HG03432 (cell line): ENCODE data around the gene SRSF12.
"Not testable (repeated sequence)": the region's sequence is repeated elsewhere in the genome, so short reads cannot be mapped to it uniquely, and the experiment has no call there.

ENCODE experiments used
- ATAC-seq: cut with Tn5 transposase; IDR thresholded peaks from one replicate; pipeline ENCODE4 v1.9.1; 2021; ENCODE audit warnings: mild to moderate bottlenecking, moderate library complexity; ENCODE audit not compliant: unreplicated experiment

SRSF12 gene

DNA sequence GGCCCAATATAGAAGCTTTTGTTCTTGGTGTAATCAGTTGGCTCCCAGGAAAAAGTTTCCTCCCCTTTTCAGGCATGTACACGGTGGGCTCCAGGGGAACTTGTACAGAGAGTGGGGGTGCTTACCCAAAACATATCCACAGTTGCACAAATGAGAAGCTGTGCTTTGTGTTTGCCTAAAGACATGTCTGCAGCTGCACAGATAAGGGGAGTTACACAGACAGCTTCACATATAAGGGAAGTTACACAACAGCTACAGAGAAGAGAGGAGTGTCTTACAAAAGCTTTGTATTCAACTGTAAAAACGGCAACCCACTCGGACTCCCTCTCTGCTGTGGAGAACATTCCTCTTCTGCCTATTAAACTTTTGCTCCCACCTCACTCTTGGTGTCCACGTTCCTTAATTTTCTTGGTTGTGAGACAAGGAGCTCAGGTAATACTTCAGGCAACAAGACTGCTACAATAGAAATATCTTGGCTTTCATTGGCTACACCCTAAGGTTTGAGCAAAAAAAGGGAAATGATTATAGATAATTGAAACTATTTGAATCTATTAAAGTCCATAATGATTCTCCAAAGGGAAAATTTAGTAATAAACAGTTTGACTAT, 44.8 kb downstream of the SRSF12 start:
- no peak for ATAC-seq

DNA sequence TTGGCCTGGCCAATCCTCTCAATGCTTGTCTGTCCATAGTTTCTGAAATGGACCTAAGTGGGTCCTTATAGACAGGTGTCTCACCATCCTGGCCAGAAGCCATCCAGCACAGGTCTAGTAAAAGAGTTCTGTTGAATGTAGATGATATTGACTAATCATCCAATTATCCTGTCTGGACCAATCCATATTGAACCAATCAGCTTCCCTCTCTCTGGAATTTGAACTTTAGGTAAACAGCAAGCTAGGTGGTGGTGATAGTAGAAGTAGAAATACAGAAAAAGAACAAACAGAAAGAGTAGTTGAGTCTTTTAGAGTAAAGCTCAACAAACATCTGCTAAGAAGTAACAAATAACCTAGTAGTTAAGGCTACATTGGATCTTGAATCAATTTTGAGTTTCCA, 46.8 kb downstream of the SRSF12 start:
- no peak for ATAC-seq

GRCh38 chr6:89069536-89070163, 48.2 kb downstream of the SRSF12 start:
- ATAC-seq, result no peak

- ATAC-seq, result no peak
Observed at GRCh38 chr6:89068695-89069094, 49.2 kb downstream of the SRSF12 start.

DNA sequence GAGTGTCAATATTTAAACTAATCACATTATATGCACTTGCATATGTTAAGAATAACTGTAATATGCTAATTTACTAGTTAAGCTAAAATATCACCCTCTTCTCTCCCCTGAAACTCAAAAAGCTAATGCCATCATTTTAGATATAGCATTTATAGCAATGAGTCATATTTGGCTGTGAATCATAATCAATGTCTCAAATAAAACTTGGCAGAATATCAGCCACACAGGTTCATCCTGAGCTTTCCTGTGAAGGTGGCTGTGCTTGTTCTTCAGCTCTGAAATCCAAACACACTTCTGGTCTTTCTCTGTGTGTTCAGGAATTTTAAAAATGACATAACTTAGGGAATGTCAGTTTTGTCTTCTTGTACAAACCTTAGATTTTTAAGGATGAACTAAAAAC, 50.1 kb downstream of the SRSF12 start:
- no peak for ATAC-seq

- no peak for ATAC-seq
Observed at GRCh38 chr6:89066940-89067646, 50.8 kb downstream of the SRSF12 start.

- ATAC-seq, result not testable (repeated sequence)
Observed at GRCh38 chr6:89066121-89066520, 51.8 kb downstream of the SRSF12 start.

DNA sequence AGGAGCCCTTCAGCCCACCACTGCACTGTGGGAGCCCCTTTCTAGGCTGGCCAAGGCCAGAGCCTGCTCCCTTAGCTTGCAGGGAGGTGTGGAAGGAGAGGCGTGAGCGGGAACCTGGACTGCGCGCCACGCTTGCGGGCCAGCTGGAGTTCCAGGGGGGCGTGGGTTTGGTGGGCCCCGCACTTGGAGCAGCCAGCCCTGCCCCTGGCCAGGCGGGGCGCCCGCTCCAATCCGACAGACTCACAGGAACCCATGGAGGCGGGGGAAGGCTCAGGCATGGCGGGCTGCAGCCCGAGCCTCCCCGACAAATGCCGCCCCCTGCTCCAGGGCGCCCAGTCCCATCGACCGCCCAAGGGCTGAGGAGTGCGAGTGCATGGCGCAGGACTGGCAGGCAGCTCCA, 52.9 kb downstream of the SRSF12 start:
- ATAC-seq, result not testable (repeated sequence)

DNA sequence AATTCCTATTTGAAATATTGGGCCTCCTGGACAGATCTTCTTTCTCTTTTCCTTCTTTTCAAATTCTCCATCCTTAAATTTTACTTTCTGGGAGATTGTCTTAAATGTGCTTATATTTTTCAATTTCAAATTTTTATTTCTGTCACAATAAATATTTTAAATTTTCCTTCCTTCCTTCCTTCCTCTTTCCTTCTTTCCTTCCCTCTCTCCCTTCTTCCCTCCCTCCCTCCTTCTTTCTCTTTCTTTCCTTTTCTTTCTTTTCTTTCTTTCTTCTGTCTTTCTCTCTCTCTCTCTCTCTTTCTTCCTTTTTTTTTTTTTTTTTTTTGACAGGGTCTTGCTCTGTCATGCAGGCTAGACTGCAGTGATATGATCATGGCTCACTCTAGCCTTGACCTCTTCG, 54.0 kb downstream of the SRSF12 start:
- ATAC-seq, result no peak

DNA sequence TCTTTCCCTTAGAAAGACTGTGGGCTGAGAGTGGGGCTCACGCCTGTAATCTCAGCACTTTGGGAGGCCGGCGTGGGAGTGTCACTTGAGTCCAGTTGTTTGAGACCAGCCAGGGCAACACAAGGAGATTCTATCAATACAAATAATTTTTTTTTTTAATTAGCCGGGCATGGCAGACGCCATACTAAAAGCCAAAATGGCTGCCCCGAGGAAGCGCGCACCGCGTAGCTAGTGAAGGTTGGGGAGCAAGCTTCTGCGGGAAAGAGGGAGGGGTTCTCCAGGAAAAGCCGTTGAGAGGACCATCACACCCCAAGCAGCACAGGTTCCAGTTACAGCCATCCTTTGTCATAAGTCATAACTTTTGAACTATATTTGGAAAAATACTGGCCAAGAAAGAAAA, 58.6 kb downstream of the SRSF12 start:
- no peak for ATAC-seq

GRCh38 chr6:89058627-89059026, 59.2 kb downstream of the SRSF12 start:
- no peak for ATAC-seq

GRCh38 chr6:89057759-89058158, 60.1 kb downstream of the SRSF12 start:
- no peak for ATAC-seq

GRCh38 chr6:89054208-89054607, 63.7 kb downstream of the SRSF12 start:
- no peak for ATAC-seq

DNA sequence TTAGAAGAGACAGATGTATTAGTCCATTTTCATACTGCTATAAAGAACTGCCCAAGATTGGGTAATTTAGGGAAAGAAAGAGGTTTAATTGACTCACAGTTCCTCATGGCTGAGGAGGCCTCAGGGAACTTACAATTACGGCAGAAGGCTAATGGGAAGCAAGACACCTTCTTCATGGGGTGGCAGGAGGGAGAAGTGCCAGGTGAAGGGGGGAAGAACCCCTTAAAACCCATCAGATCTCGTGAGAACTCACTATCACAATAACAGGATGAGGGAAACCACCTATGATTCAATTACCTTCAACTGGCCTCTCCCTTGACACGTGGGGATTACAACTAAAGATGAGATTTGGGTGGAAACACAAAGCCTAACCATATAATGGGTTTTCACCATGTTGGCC, 66.2 kb downstream of the SRSF12 start:
- no peak for ATAC-seq

- ATAC-seq, result no peak
Observed at GRCh38 chr6:89050697-89051096, 67.2 kb downstream of the SRSF12 start.

GRCh38 chr6:89050155-89050554, 67.7 kb downstream of the SRSF12 start:
- no peak for ATAC-seq

DNA sequence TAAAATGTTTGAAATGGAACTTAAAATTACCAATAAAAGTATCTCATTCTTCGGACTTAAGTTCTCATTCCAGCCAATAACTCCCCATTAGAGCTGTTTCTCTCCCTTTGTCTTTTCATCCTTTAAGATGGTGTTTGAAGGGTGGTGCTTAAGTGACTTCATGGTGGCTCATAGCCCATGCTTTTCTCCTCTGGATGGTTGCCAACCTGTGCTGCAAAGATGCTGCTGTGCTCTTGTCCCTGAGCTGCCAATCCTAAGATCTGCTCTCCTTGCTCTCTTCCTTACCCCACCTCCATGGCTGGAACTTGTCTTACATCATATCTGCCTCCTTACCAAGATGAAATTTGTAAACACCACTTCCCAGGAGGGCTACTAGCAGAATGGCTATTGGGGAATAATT, 68.9 kb downstream of the SRSF12 start:
- ATAC-seq, result no peak

DNA sequence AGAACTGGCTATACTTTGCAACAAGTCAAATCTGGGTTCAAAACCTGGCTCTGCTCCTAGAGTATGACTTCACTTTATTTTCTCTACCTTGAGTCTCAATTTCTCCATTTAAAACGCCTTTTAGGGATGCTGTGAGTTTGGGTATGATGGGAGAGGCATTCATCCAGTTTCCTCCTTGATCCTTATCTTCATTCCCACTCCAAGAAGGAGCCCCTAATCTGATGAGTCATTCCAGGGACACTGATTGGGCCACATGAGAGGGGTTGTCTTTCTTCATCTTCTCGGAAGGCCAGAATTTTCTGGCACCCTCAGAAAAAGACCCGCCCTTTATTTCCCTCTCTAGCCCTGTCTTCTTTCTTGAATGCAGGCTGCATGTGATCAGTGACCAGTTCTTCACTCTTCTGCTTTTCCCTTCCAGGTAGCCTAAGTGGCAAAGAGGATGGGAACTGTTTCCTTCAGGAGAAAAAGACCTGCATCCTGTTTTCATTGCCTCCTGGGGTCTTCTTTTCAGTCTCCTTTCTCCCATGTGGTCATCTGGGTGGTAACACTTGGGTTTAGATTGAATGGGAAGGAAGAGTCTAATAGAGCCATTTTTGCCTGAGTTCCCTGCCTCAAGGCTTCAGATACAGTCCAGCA, 69.5 kb downstream of the SRSF12 start:
- no peak for ATAC-seq

- ATAC-seq, result no peak
Observed at GRCh38 chr6:89047473-89047872, 70.4 kb downstream of the SRSF12 start.
